SU-DHL-6 (cell line): Measurements from ENCODE around the gene SLC2A8.

Experiments
- H2AFZ ChIP-seq: fragments of 200-600 bp; sonication (generic); 2 replicates; pipeline ENCODE4 v1.6.1; 2014; ENCODE audit warnings: low read depth, mild to moderate bottlenecking, moderate library complexity, mixed read lengths, antibody characterized with exemption, low read length; ENCODE audit not compliant: severe bottlenecking
- H3F3A ChIP-seq: fragments of 200-600 bp; shearing (Covaris generic); 2 replicates; pipeline ENCODE4 v1.6.0; 2016; ENCODE audit warnings: antibody characterized with exemption, mild to moderate bottlenecking; ENCODE audit not compliant: insufficient read depth
- H3K27ac ChIP-seq: fragments of 200-600 bp; sonication (generic); 2 replicates; pipeline ENCODE4 v1.5.1; 2016; ENCODE audit warnings: low read depth, mild to moderate bottlenecking, low read length, moderate library complexity, mixed read lengths
- H3K27me3 ChIP-seq: fragments of 200-600 bp; sonication (generic), shearing (Covaris generic); 2 replicates; pipeline ENCODE4 v1.6.0; 2014; ENCODE audit warnings: mild to moderate bottlenecking, low read length
- H3K36me3 ChIP-seq: fragments of 200-600 bp; sonication (generic); 2 replicates; pipeline ENCODE4 v1.6.1; 2014; ENCODE audit warnings: mild to moderate bottlenecking, low read length, mixed read lengths
- H3K4me2 ChIP-seq: fragments of 300-600, 200-600 bp; shearing (Covaris generic), sonication (generic); 2 replicates; pipeline ENCODE4 v1.6.0; 2014; ENCODE audit warnings: low read length, low read depth, mild to moderate bottlenecking; ENCODE audit not compliant: poor library complexity, severe bottlenecking
- H3K4me3 ChIP-seq: fragments of 200-600 bp; sonication (generic); 2 replicates; pipeline ENCODE4 v1.5.1; 2014; ENCODE audit warnings: antibody characterized with exemption, low read length, mild to moderate bottlenecking, mixed read lengths; ENCODE audit not compliant: insufficient read depth, poor library complexity, severe bottlenecking
- H3K79me2 ChIP-seq: fragments of 200-600 bp; sonication (generic); 2 replicates; pipeline ENCODE4 v1.6.1; 2014; ENCODE audit warnings: mild to moderate bottlenecking, low read length, moderate library complexity; ENCODE audit not compliant: insufficient read depth
- H3K9ac ChIP-seq: fragments of 200-600 bp; sonication (generic); 2 replicates; pipeline ENCODE4 v1.7.0; 2014; ENCODE audit warnings: mild to moderate bottlenecking, low read length
- H3K9me2 ChIP-seq: fragments of 200-600 bp; sonication (generic); replicated peaks from 2 replicates; pipeline ENCODE4 v1.6.1; 2014; ENCODE audit warnings: low read length; ENCODE audit not compliant: insufficient read depth
- H3K9me3 ChIP-seq: fragments of 200-600 bp; sonication (generic); 2 replicates; pipeline ENCODE4 v1.6.1; 2014; ENCODE audit warnings: low read length, mixed read lengths; ENCODE audit not compliant: insufficient read depth
- H4K20me1 ChIP-seq: fragments of 200-600 bp; sonication (generic); 2 replicates; pipeline ENCODE4 v1.6.1; 2014; ENCODE audit warnings: low read depth, mild to moderate bottlenecking, antibody characterized with exemption, low read length, moderate library complexity, mixed read lengths
- CTCF ChIP-seq: fragments of 200-600 bp; sonication (generic); IDR thresholded peaks from one replicate; pipeline ENCODE4 v1.5.1; 2017; ENCODE audit warnings: antibody characterized with exemption, mild to moderate bottlenecking, low read length, moderate library complexity; ENCODE audit not compliant: insufficient read depth, poor library complexity, severe bottlenecking
- EZH2phosphoT487 ChIP-seq: fragments of 200-600 bp; sonication (generic), shearing (Covaris generic); conservative IDR thresholded peaks from 2 replicates; pipeline ENCODE4 v1.6.1; 2018; ENCODE audit warnings: mild to moderate bottlenecking, antibody characterized with exemption, low read length, moderate library complexity, mixed read lengths

Gene SLC2A8

GRCh38 chr9:127426756-127427155 is 29.8 kb downstream of the SLC2A8 start:
- H3K4me2 ChIP-seq = no peak overlapping the region
- H3K9me2 ChIP-seq = no peaks in the 10 kb centered on the region
- H3K9ac ChIP-seq = no peak overlapping the region
- H3F3A ChIP-seq = no peaks in the 10 kb centered on the region
- H3K9me3 ChIP-seq = no peaks in the 10 kb centered on the region
- TF ChIP-seq CTCF (no peak), EZH2phosphoT487 (no peak)
- H3K36me3 ChIP-seq = peaks cover 3% of the 10 kb centered on the region; the same call in 1 of the 2 replicates
- no peak overlapping the region for H2AFZ ChIP-seq
- H3K79me2 ChIP-seq = peaks cover 39% of the 10 kb centered on the region
- H3K27ac ChIP-seq = no peak overlapping the region
- no peaks in the 10 kb centered on the region for H3K27me3 ChIP-seq
- no peak overlapping the region for H3K4me3 ChIP-seq
- no peaks in the 10 kb centered on the region for H4K20me1 ChIP-seq

DNA sequence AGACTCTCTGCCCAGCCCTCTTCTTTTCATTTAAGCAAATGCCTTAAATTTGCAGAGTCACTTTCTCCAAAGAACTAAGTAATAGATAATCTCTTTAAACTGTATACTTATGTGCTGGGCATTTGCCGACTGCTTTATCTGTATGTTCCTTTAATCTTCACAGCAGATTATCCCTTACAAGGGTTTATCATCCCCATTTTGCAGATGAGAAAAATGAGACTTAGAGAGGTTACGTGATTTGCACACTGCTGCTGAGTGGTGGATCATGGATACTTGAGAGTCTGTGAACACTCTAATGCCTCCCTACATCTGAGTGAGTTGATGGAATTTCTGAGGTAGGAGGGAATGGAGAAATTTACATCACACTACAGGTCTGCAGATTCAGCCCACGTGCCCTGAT is 31.4 kb downstream of the SLC2A8 start:
- Histone ChIP-seq H2AFZ (no peak overlapping the region), H3K4me2 (no peak overlapping the region), H3K9me3 (no peaks in the 10 kb centered on the region), H3K27me3 (no peaks in the 10 kb centered on the region), H3K9ac (no peak overlapping the region), H3K79me2 (peaks cover 29% of the 10 kb centered on the region), H3K27ac (no peak overlapping the region), H3K4me3 (no peak overlapping the region), H3F3A (no peaks in the 10 kb centered on the region), H3K36me3 (peaks cover 3% of the 10 kb centered on the region; the same call in 1 of the 2 replicates), H3K9me2 (no peaks in the 10 kb centered on the region), H4K20me1 (no peaks in the 10 kb centered on the region)
- TF ChIP-seq EZH2phosphoT487 (no peak), CTCF (no peak)

DNA sequence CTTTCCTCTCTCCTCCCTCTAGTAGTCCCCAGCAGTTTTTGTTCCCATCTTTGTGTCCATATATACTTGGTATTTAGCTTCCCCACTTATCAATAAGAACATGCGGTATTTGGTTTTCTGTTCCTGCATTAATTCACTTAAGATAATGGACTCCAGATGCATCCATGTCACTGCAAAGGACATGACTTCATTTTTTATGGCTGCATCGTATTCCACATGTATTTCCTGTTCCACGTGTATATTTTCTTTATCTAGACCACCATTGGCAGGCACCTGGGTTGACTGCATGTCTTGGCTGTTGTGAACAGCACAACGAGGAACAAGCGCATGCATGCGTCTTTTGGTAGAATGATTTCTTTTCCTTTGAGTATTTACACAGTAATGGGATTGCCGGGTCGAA is 33.4 kb downstream of the SLC2A8 start:
- Histone ChIP-seq H3K9ac (no peak overlapping the region), H3K36me3 (peaks cover 3% of the 10 kb centered on the region; the same call in 1 of the 2 replicates), H3K27me3 (no peaks in the 10 kb centered on the region), H3K79me2 (peaks cover 13% of the 10 kb centered on the region), H2AFZ (no peak overlapping the region), H3K4me3 (no peak overlapping the region), H4K20me1 (no peaks in the 10 kb centered on the region), H3F3A (no peaks in the 10 kb centered on the region), H3K27ac (no peak overlapping the region), H3K9me2 (no peaks in the 10 kb centered on the region), H3K9me3 (no peaks in the 10 kb centered on the region), H3K4me2 (no peak overlapping the region)
- TF ChIP-seq CTCF (no peak), EZH2phosphoT487 (no peak)
